HepG2 (cell line): ENCODE measurements around the gene PLA2G4F.

Experiments
- ATRX ChIP-seq: sonication (generic); formaldehyde crosslinking; IDR thresholded peaks from 2 replicates; pipeline ENCODE4 v1.4.0; 2020; ENCODE audit warnings: missing genetic modification reagents, borderline replicate concordance
- RORA ChIP-seq: sonication (generic); formaldehyde crosslinking; IDR thresholded peaks from 2 replicates; pipeline ENCODE4 v1.5.0; 2020; ENCODE audit warnings: mild to moderate bottlenecking, missing genetic modification reagents, moderate library complexity

GRCh38 chr15:42145546-42146455, 10.6 kb downstream of the PLA2G4F start:
- TF ChIP-seq ATRX (CRISPR knock-in tag) (no peak), RORA (CRISPR knock-in tag) (no peak)
